ENCODE data around the gene SPDYE6. TPM values are rescaled to one million over a fixed set of nuclear protein-coding genes. Genes with fewer than 3 reads are reported as not detected.
"Not testable (repeated sequence)": the region's sequence is repeated elsewhere in the genome, so short reads cannot be mapped to it uniquely, and the experiment has no call there.

SPDYE6 gene
- total and polyA plus RNA-seq, 10 of the 15 experiments (the other 5 are each of a cell fraction or from before 2014, with no cell fraction given): 0.05 to 2.3 (median 1.00) TPM; not detected in 6

- DNase-seq (ENCODE audit: low read depth, low spot score); FAIRE-seq; H2AFZ ChIP-seq (ENCODE audit: control insufficient read depth, low read depth, low read length); H3K27me3 ChIP-seq (replicated peaks in 1 of 2; ENCODE audit: control insufficient read depth in 2 of 2, insufficient read depth in 2 of 2, low read length in 1 of 2); H3K27ac ChIP-seq (ENCODE audit: control insufficient read depth, insufficient read depth); H3K4me1 ChIP-seq (ENCODE audit: control insufficient read depth, insufficient read depth, low read length); H3K4me3 ChIP-seq; ATAC-seq; H3K9ac ChIP-seq (ENCODE audit: control insufficient read depth, insufficient read depth, low read length); SMC1A ChIA-PET (ENCODE audit: uncharacterized antibody, unreplicated experiment); H3K79me2 ChIP-seq (ENCODE audit: control insufficient read depth, insufficient read depth, low read length); RAD21 ChIA-PET (ENCODE audit: unreplicated experiment); H4K20me1 ChIP-seq (ENCODE audit: control insufficient read depth, insufficient read depth); intact Hi-C loops (cut with micrococcal nuclease; ENCODE audit: unreplicated experiment); H3K4me2 ChIP-seq (ENCODE audit: control insufficient read depth, insufficient read depth); H3K9me3 ChIP-seq (replicated peaks; ENCODE audit: control insufficient read depth, insufficient read depth, low read length): not testable (repeated sequence)
- POLR2A ChIA-PET: interaction anchor here (1.0 kb wide), 1 partner anchor 18 kb away, joined by 5 read pairs; no protein-coding TSS in a partner anchor
- BruUV-seq (replicated peaks): TSS peak; percentile 10
- CTCF ChIA-PET: interaction anchor here (0.6 to 1.0 kb wide), 2 partner anchors 10 to 94 kb away, joined by 3 read pairs; no protein-coding TSS in a partner anchor
- 98% methylated on average over 6 of the region's 7 CpGs for WGBS (ENCODE audit: insufficient coverage, insufficient replicate concordance, low lambda C conversion rate, missing lambda C conversion rate)
- peaks cover 6 to 14% of the 10 kb centered on the region in 2 experiments for H3K36me3 ChIP-seq (ENCODE audit: control insufficient read depth in 2 of 2, insufficient read depth in 2 of 2, low read length in 1 of 2)
- in situ Hi-C loops (cut with MboI): loop anchor here (10.0 kb wide), 1 partner anchor 777 kb away; no protein-coding TSS in a partner anchor
Measured at GRCh38 chr7:102381696-102382425, 25.6 kb upstream of the SPDYE6 start.

DNA sequence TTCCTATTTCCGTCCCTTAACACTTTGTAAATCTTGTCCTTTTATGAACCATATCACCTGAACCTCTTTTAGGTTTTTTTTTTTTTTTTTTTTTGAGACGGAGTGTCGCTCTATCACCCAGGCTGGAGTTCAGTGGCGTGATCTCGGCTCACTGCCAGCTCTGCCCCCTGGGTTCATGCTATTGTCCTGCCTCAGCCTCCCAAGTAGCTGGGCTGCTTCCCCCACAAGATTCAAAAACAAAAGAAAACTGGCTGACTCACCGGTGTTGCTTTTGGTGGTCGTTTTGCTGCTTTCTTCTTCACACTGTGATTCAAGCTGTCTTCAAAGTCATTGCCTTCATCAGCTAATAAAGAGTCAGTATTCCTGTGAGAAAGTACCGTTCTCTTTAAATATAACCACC, 24.6 kb upstream of the SPDYE6 start:
- in situ Hi-C loops (cut with MboI): loop anchor here (10.0 kb wide), 1 partner anchor 776 kb away; no protein-coding TSS in a partner anchor
- H3K27ac ChIP-seq (ENCODE audit: control insufficient read depth, insufficient read depth); H2AFZ ChIP-seq (ENCODE audit: control insufficient read depth, low read depth, low read length); H3K4me2 ChIP-seq (ENCODE audit: control insufficient read depth, insufficient read depth); BruUV-seq (replicated peaks); DNase-seq (ENCODE audit: low read depth, low spot score); ATAC-seq; SMC1A ChIA-PET (ENCODE audit: uncharacterized antibody, unreplicated experiment); H3K4me3 ChIP-seq; H3K9me3 ChIP-seq (replicated peaks; ENCODE audit: control insufficient read depth, insufficient read depth, low read length); H3K4me1 ChIP-seq (ENCODE audit: control insufficient read depth, insufficient read depth, low read length); RAD21 ChIA-PET (ENCODE audit: unreplicated experiment); H3K9ac ChIP-seq (ENCODE audit: control insufficient read depth, insufficient read depth, low read length); FAIRE-seq; H4K20me1 ChIP-seq (ENCODE audit: control insufficient read depth, insufficient read depth); H3K79me2 ChIP-seq (ENCODE audit: control insufficient read depth, insufficient read depth, low read length); H3K27me3 ChIP-seq (replicated peaks in 1 of 2; ENCODE audit: control insufficient read depth in 2 of 2, insufficient read depth in 2 of 2, low read length in 1 of 2); intact Hi-C loops (cut with micrococcal nuclease; ENCODE audit: unreplicated experiment): not testable (repeated sequence)
- 94% methylated on average over 7 of the region's 8 CpGs for WGBS (ENCODE audit: insufficient coverage, insufficient replicate concordance, low lambda C conversion rate, missing lambda C conversion rate)
- CTCF ChIA-PET: interaction anchor here (1.0 kb wide), 1 partner anchor 11 kb away, joined by 3 read pairs; no protein-coding TSS in a partner anchor
- POLR2A ChIA-PET: interaction anchor here (1.0 kb wide), 1 partner anchor 17 kb away, joined by 5 read pairs; no protein-coding TSS in a partner anchor
- H3K36me3 ChIP-seq (ENCODE audit: control insufficient read depth in 2 of 2, insufficient read depth in 2 of 2, low read length in 1 of 2): peaks cover 6 to 16% of the 10 kb centered on the region in 2 experiments

Data from GM12878 (cell line).